OCI-LY7 (cell line): ENCODE measurements around the gene TPRG1. TPM values are rescaled to one million over a fixed set of nuclear protein-coding genes. Genes with fewer than 3 reads are reported as not detected.

Source experiments
- BruUV-seq: library from RNA; stranded (reverse); fragments of 400-500 nt; replicated peaks from 2 replicates; lab custom pipeline; 2021; lab: Mats Ljungman, UMichigan
- CTCF ChIA-PET: fragments of 300-600 bp; sonication (Branson Sonifier 250); formaldehyde crosslinking; loops from one replicate; lab custom pipeline; 2022; ENCODE audit warnings: antibody characterized with exemption; ENCODE audit not compliant: unreplicated experiment; lab: Charles Lee
- POLR2A ChIA-PET: fragments of 300-600 bp; sonication (Branson Sonifier 250); formaldehyde crosslinking; loops from one replicate; lab custom pipeline; 2022; ENCODE audit warnings: antibody characterized with exemption; lab: Charles Lee
- DNase-seq: peaks from one replicate; pipeline ENCODE4 v3.0.0-alpha.2; 2015; ENCODE audit warnings: low spot score
- H2AFZ ChIP-seq: fragments of 200-600 bp; sonication (generic), shearing (Covaris generic); 2 replicates; pipeline ENCODE4 v1.6.1; 2014; ENCODE audit warnings: mild to moderate bottlenecking, antibody characterized with exemption, low read length, moderate library complexity
- H3K27ac ChIP-seq: fragments of 200-600 bp; sonication (generic); 2 replicates; pipeline ENCODE4 v1.5.1; 2014; ENCODE audit warnings: mixed run types, low read depth, mild to moderate bottlenecking, moderate library complexity, low read length, inconsistent platforms; ENCODE audit not compliant: poor library complexity, severe bottlenecking
- H3K36me3 ChIP-seq: fragments of 200-600 bp; sonication (generic); 2 replicates; pipeline ENCODE4 v1.6.1; 2014; ENCODE audit warnings: mild to moderate bottlenecking, antibody characterized with exemption, low read length, moderate library complexity, mixed read lengths; ENCODE audit not compliant: insufficient read depth
- H3K4me1 ChIP-seq: fragments of 200-600 bp; sonication (generic); 2 replicates; pipeline ENCODE4 v1.5.1; 2014; ENCODE audit warnings: mild to moderate bottlenecking, low read length; ENCODE audit not compliant: insufficient read depth, poor library complexity, severe bottlenecking
- H3K4me2 ChIP-seq: fragments of 200-600 bp; sonication (generic); 2 replicates; pipeline ENCODE4 v1.6.1; 2014; ENCODE audit warnings: mild to moderate bottlenecking, low read length
- H3K4me3 ChIP-seq: fragments of 200-600 bp; sonication (generic); 2 replicates; pipeline ENCODE4 v1.5.1; 2014; ENCODE audit warnings: mild to moderate bottlenecking, low read depth, low read length; ENCODE audit not compliant: poor library complexity, severe bottlenecking
- H3K79me2 ChIP-seq: fragments of 200-600 bp; sonication (generic); 2 replicates; pipeline ENCODE4 v1.6.1; 2016; ENCODE audit warnings: low read depth, mild to moderate bottlenecking, low read length, moderate library complexity, mixed read lengths; ENCODE audit not compliant: insufficient read depth
- H3K9me2 ChIP-seq: fragments of 200-600 bp; sonication (generic); 2 replicates; pipeline ENCODE4 v1.6.1; 2016; ENCODE audit warnings: mild to moderate bottlenecking, low read length, mixed read lengths; ENCODE audit not compliant: insufficient read depth
- H3K9me3 ChIP-seq: fragments of 200-600 bp; sonication (generic); 2 replicates; pipeline ENCODE4 v1.6.1; 2014; ENCODE audit warnings: mild to moderate bottlenecking, mixed run types, low read length, mixed read lengths
- H4K20me1 ChIP-seq: fragments of 200-600 bp; sonication (generic); 2 replicates; pipeline ENCODE4 v1.6.1; 2014; ENCODE audit warnings: mild to moderate bottlenecking, antibody characterized with exemption, low read length, moderate library complexity, mixed read lengths; ENCODE audit not compliant: insufficient read depth
- CTCF ChIP-seq: fragments of 200-600 bp; sonication (generic); conservative IDR thresholded peaks from 2 replicates; pipeline ENCODE4 v1.5.1; 2014; ENCODE audit warnings: mild to moderate bottlenecking, antibody characterized with exemption, low read length, moderate library complexity, mixed read lengths
- EZH2phosphoT487 ChIP-seq: fragments of 200-600 bp; sonication (generic); IDR thresholded peaks from 2 replicates; pipeline ENCODE4 v1.6.1; 2018; ENCODE audit warnings: low read depth, borderline replicate concordance, mild to moderate bottlenecking, mixed run types, antibody characterized with exemption, low read length, moderate library complexity, mixed read lengths
- intact Hi-C: fragments of 100-400 bp; cut with micrococcal nuclease; formaldehyde crosslinking; loops from one replicate; pipeline ENCODE4 v1.10.0; 2022; ENCODE audit not compliant: unreplicated experiment
- total RNA-seq, 2 experiments: library from RNA; depleted of rRNA in 1 of 2; stranded (reverse); fragments of >200 nt in 1 of 2; shearing (Covaris generic) in 1 of 2; gene quantifications; 2 replicates each; pipeline ENCODE4 v1.2.3, GENCODE V29; 2014 to 2022

Gene TPRG1
- total RNA-seq, 2 experiments from 2014 or later = 0.92 TPM; not detected in 1

GRCh38 chr3:189204937-189205336 is 33.2 kb downstream of the TPRG1 start:
- H3K79me2 ChIP-seq = no peaks in the 10 kb centered on the region
- ChIA-PET POLR2A (no interaction called here), CTCF (no interaction called here)
- H3K9me3 ChIP-seq = no peaks in the 10 kb centered on the region
- intact Hi-C loops = no loop called here
- H3K27ac ChIP-seq = no peak overlapping the region
- no peak for DNase-seq
- H3K4me1 ChIP-seq = no peaks in the 10 kb centered on the region
- BruUV-seq = no TSS peak
- H2AFZ ChIP-seq = no peak overlapping the region
- no peak overlapping the region for H3K4me2 ChIP-seq
- no peak overlapping the region for H3K4me3 ChIP-seq
- no peaks in the 10 kb centered on the region for H3K36me3 ChIP-seq
- H3K9me2 ChIP-seq = no peaks in the 10 kb centered on the region
- no peaks in the 10 kb centered on the region for H4K20me1 ChIP-seq
- TF ChIP-seq EZH2phosphoT487 (no peak), CTCF (no peak)

GRCh38 chr3:189210251-189210770 is 38.5 kb downstream of the TPRG1 start:
- POLR2A ChIA-PET = interaction anchor here (0.5 to 1.3 kb wide), 4 partner anchors 13 to 977 kb away, joined by 3 to 4 read pairs (median 4); no protein-coding TSS in a partner anchor
- H3K9me3 ChIP-seq = no peaks in the 10 kb centered on the region
- H3K4me3 ChIP-seq = no peak overlapping the region
- H2AFZ ChIP-seq = no peak overlapping the region
- H3K79me2 ChIP-seq = no peaks in the 10 kb centered on the region
- intact Hi-C loops = no loop called here
- CTCF ChIA-PET = no interaction called here
- no peaks in the 10 kb centered on the region for H3K4me1 ChIP-seq
- no peak overlapping the region for H3K27ac ChIP-seq
- TF ChIP-seq CTCF = no peak
- no peak for TF ChIP-seq EZH2phosphoT487
- no peak for DNase-seq
- H3K9me2 ChIP-seq = no peaks in the 10 kb centered on the region
- BruUV-seq = no TSS peak
- no peaks in the 10 kb centered on the region for H3K36me3 ChIP-seq
- H4K20me1 ChIP-seq = no peaks in the 10 kb centered on the region
- no peak overlapping the region for H3K4me2 ChIP-seq

GRCh38 chr3:189212681-189213080 is 40.9 kb downstream of the TPRG1 start:
- ChIA-PET CTCF (no interaction called here), POLR2A (no interaction called here)

More at GRCh38 chr3:189212681-189213080, 40.9 kb downstream of the TPRG1 start:
- Histone ChIP-seq H3K27ac (no peak overlapping the region), H3K4me1 (no peaks in the 10 kb centered on the region), H2AFZ (no peak overlapping the region), H3K4me2 (no peak overlapping the region), H3K9me2 (no peaks in the 10 kb centered on the region), H4K20me1 (no peaks in the 10 kb centered on the region), H3K79me2 (no peaks in the 10 kb centered on the region), H3K9me3 (no peaks in the 10 kb centered on the region), H3K4me3 (no peak overlapping the region), H3K36me3 (no peaks in the 10 kb centered on the region)
- intact Hi-C loops = no loop called here
- BruUV-seq = no TSS peak
- TF ChIP-seq EZH2phosphoT487 (no peak), CTCF (no peak)
- no peak for DNase-seq
